GM19025 (cell line): ENCODE data around the gene ERBB4.

ENCODE experiments used
- ATAC-seq: cut with Tn5 transposase; IDR thresholded peaks from one replicate; pipeline ENCODE4 v1.9.1; 2021; ENCODE audit warnings: mild to moderate bottlenecking, low read depth, moderate library complexity; ENCODE audit not compliant: unreplicated experiment

The ERBB4 gene

DNA sequence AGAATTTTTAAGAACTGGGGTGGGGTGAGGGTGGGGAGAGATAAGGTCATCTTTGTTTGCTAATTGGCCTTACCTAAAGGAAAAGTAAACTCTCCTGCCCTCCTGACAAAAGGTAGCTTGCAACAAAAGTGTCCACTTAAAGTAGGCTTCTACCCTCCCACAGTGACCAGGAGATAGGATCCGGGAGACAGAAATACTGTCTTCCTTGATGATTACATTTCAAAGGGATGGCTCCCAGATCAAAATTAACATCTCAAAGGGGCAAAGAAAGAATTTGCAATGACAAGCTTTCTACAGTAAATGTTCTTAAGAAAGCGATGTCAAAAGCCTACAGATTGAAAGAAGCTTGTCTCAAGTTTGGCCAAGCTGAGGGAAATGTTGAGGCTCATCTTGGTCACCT lies 1206.9 kb downstream of the ERBB4 start:
- no peak for ATAC-seq

- no peak for ATAC-seq
These were observed 1208.7 kb downstream of the ERBB4 start for GRCh38 chr2:211329882-211330281.

DNA sequence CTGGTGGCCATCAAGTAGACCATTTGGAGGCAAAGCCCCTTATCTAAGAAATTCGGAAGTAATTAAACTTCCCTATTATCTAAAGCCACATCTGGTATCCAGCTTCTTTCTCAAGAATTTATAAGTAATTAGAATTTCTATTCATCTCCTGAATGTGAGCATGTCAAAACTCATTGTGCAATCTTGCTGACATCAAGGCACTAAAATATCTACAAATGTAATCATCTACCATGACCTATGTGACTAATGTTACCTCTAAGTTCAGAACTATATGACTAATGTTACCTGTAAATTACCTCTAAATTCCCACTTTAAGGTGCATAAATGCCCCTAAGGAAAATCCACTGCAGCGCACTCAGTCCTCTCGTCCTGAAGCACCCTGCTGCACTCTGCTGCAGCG lies 1209.2 kb downstream of the ERBB4 start:
- ATAC-seq, result no peak

DNA sequence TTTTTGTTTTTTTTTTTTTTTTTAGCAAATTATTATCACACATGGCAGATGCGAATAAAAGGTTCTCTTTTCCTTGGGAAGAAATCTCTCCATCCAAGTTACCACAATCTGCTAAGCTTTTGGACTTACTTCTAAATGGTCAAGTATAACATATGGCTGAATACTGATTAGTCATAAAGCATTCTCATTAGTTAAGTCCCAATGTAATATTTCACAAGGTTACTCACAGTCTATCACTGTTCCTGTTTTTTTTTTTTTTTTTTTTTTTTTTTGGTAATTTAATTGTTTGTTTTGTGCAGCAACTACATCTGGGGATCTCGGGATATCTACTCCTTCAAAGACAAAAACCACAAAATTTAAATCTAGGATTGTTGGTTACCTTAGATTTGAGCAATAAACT lies 1210.5 kb downstream of the ERBB4 start:
- no peak for ATAC-seq
